Keratinocyte (primary cell): Measurements from ENCODE around the gene TIMP2.
A peak's percentile ranks its signal among the peaks of the same experiment; 100 is the strongest.

ENCODE experiments used
- CTCF ChIP-seq, 3 experiments: IDR thresholded peaks in 1 of 3; conservative IDR thresholded peaks in 1 of 3; optimal IDR thresholded peaks in 1 of 3; 2 replicates in 2 of 3; 3 replicates in 1 of 3; pipeline versions ENCODE3 to v1.5.1; 2011; ENCODE audit warnings: low read length in 3 of 3, mild to moderate bottlenecking in 3 of 3, moderate library complexity in 2 of 3, control low read depth in 1 of 3, inconsistent platforms in 1 of 3; ENCODE audit not compliant: insufficient read depth in 2 of 3; ENCODE audit errors: extremely low read depth in 1 of 3
- EZH2 ChIP-seq: IDR thresholded peaks from one replicate; pipeline ENCODE4 v1.6.1; 2012; ENCODE audit warnings: inconsistent platforms, mild to moderate bottlenecking, low read length, moderate library complexity

- TF ChIP-seq CTCF (optimal IDR thresholded peaks at IDR 0.05 in 1 of 3, IDR thresholded peaks at IDR 0.05 in 1 of 3, conservative IDR thresholded peaks at IDR 0.05 in 1 of 3; ENCODE audit: extremely low read depth in 1 of 3, insufficient read depth in 2 of 3, low read length in 3 of 3) (peak; percentile 45 to 66 (median 59)), EZH2 (no peak)
Observed at GRCh38 chr17:78828470-78829185, 96.6 kb downstream of the TIMP2 start.
